ENCODE results near the gene CIITA. TPM values are rescaled to one million over a fixed set of nuclear protein-coding genes. Genes with fewer than 3 reads are reported as not detected.

Gene CIITA
- total RNA-seq, 3 donors from 2014 or later, result 5.8 to 16.0 (median 9.1) TPM

DNA sequence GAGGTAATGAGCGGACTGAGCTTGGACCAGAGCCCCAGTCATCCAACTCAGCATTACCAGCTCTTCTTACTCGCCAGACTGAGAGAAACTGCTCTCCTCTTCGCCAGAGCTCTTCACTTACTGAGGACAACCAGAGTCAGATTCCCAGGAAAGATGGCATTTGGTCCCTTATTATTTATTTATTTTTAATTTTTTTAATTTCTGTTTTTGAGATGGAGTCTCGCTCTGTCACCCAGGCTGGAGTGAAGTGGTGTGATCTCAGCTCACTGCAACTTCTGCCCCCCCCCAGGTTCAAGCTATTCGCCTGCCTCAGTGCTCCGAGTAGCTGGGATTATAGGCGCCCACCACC is 42.0 kb downstream of the CIITA start:
- no peak for DNase-seq
- intact Hi-C loops (cut with DNase I, micrococcal nuclease), result loop anchor here in 1 of 2 donors (10.0 kb wide), 1 partner anchor 404 kb away; no protein-coding TSS in a partner anchor
- H3K36me3 ChIP-seq (ENCODE audit: low read depth), result no peaks in the 10 kb centered on the region
- no peaks in the 10 kb centered on the region for H3K4me1 ChIP-seq (ENCODE audit: low read depth)
- H3K4me3 ChIP-seq, result no peak overlapping the region
- no peak for ATAC-seq
- TF ChIP-seq, protein P1, sequence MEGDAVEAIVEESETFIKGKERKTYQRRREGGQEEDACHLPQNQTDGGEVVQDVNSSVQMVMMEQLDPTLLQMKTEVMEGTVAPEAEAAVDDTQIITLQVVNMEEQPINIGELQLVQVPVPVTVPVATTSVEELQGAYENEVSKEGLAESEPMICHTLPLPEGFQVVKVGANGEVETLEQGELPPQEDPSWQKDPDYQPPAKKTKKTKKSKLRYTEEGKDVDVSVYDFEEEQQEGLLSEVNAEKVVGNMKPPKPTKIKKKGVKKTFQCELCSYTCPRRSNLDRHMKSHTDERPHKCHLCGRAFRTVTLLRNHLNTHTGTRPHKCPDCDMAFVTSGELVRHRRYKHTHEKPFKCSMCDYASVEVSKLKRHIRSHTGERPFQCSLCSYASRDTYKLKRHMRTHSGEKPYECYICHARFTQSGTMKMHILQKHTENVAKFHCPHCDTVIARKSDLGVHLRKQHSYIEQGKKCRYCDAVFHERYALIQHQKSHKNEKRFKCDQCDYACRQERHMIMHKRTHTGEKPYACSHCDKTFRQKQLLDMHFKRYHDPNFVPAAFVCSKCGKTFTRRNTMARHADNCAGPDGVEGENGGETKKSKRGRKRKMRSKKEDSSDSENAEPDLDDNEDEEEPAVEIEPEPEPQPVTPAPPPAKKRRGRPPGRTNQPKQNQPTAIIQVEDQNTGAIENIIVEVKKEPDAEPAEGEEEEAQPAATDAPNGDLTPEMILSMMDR (IDR thresholded peaks at IDR 0.05), result no peak
- no peaks in the 10 kb centered on the region for H3K9me3 ChIP-seq

DNA sequence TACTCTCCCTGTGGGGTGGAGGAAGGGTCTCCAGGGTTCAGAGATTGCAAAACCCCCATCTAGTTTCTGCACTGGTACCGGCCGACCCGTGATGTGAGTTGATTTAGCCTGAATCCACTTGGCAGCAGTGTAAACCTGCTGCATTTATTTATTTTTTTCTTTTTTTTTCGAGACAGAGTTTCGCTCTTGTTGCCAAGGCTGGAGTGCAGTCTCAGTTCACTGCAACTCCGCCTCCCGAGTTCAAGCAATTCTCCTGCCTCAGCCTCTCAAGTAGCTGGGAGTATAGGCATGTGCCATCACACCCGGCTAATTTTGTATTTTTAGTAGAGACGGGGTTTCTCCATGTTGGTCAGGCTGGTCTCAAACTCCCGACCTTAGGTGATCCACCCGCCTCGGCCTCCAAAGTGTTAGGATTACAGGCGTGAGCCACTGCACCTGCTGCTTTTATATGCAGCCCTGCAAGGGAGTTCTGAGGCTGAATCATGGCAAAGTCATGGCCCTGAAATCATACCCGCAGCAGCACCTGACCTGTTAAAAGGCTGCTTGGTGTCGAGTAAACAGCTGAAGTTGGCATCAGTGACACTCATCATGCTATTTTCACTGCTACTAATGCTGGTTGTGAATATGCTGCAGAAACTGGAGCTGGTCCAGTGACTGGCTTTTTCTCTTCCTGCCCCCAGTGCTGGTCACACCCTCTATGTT is 43.9 kb downstream of the CIITA start:
- no peaks in the 10 kb centered on the region for H3K9me3 ChIP-seq
- DNase-seq (peak in 1 of 3 donors; percentile 7), ATAC-seq (no peak)
- H3K4me3 ChIP-seq, result no peak overlapping the region
- intact Hi-C loops (cut with DNase I, micrococcal nuclease), result loop anchor here in 1 of 2 donors (5.0 kb wide), 1 partner anchor 179 kb away; the partner anchor contains the start of gene NUBP1
- no peaks in the 10 kb centered on the region for H3K36me3 ChIP-seq (ENCODE audit: low read depth)
- no peaks in the 10 kb centered on the region for H3K4me1 ChIP-seq (ENCODE audit: low read depth)
- TF ChIP-seq, protein P1 (IDR thresholded peaks at IDR 0.05), result no peak

DNA sequence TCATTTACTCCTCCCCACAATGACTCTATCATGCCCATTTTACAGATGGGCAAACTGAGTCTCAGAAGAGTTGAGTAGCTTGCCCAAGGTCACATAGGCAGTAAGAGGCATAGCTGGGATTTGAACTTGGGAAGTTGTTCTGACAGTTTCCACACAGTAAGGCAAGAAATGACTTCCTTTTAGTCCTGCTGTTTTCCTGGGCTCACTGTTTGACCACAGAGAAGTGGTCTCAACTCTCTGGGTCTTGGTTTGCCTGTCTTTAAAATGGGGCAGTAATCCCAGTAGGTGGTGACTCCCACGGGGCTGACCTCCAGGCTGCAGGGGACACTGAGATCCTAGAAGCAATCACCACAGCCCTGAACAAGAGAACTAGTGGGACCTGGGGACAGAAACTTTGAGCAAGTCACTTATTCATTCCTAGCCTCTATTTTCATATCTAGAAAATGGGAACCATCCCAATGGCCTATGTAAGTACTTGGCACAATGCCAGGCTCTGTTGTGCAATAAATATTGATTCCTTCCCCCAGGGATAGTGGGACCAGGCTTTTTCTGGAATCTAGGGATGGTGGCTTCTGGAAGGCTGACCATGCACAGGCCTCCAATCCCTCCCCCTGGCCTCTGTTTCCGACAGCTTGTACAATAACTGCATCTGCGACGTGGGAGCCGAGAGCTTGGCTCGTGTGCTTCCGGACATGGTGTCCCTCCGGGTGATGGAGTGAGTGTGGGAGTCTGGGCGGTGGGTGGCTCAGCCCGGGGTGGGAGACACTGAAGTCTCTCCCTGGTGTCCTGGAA is 44.7 kb downstream of the CIITA start:
- DNase-seq (peak in 1 of 3 donors; percentile 8), ATAC-seq (no peak)
- intact Hi-C loops (cut with DNase I, micrococcal nuclease), result loop anchor here in 1 of 2 donors (5.0 kb wide), 1 partner anchor 179 kb away; the partner anchor contains the start of gene NUBP1
- Histone ChIP-seq H3K4me1 (ENCODE audit: low read depth) (no peaks in the 10 kb centered on the region), H3K4me3 (no peak overlapping the region), H3K36me3 (ENCODE audit: low read depth) (no peaks in the 10 kb centered on the region), H3K9me3 (no peaks in the 10 kb centered on the region)
- TF ChIP-seq, protein P1 (IDR thresholded peaks at IDR 0.05), result no peak

DNA sequence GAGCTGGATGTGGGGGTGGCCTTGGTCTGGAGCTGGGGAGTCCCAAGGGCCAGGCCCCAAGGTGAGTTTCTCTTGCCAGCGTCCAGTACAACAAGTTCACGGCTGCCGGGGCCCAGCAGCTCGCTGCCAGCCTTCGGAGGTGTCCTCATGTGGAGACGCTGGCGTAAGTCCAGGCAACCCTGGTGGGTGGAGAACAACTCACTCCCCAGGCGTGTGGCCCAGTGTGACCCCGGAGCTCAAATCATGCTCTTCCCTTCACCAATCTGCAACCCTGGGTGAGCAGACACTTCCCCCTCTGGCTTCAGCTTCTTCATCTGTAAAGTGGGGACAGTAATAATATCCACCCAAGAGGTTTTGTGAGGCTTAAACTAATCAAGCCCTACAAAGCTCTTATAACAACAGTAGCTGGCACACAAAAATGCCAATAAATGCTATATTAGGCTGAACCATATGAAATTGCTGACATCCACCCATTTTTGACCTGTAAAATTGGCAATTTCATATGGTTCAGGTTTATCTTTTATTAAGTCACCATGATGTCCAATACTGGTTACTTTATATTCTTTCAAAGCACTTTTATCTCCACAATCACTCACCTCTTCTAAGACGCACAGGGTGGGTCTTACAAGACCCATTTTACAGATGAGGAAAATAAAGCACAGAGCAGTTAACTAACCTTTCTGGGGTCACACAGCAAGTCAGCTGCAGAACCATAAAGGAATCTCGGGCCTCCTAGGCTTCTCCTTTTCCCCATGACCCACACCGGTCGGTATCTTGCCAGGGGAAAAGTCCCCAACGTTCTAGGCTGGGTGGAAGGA is 45.5 kb downstream of the CIITA start:
- H3K4me1 ChIP-seq (ENCODE audit: low read depth), result no peaks in the 10 kb centered on the region
- ATAC-seq (no peak), DNase-seq (peak in 1 of 3 donors; percentile 58)
- no peaks in the 10 kb centered on the region for H3K9me3 ChIP-seq
- TF ChIP-seq, protein P1 (IDR thresholded peaks at IDR 0.05), result no peak
- H3K36me3 ChIP-seq (ENCODE audit: low read depth), result no peaks in the 10 kb centered on the region
- H3K4me3 ChIP-seq, result no peak overlapping the region
- intact Hi-C loops (cut with DNase I, micrococcal nuclease), result loop anchor here in 1 of 2 donors (5.0 kb wide), 1 partner anchor 180 kb away; the partner anchor contains the start of gene NUBP1

DNA sequence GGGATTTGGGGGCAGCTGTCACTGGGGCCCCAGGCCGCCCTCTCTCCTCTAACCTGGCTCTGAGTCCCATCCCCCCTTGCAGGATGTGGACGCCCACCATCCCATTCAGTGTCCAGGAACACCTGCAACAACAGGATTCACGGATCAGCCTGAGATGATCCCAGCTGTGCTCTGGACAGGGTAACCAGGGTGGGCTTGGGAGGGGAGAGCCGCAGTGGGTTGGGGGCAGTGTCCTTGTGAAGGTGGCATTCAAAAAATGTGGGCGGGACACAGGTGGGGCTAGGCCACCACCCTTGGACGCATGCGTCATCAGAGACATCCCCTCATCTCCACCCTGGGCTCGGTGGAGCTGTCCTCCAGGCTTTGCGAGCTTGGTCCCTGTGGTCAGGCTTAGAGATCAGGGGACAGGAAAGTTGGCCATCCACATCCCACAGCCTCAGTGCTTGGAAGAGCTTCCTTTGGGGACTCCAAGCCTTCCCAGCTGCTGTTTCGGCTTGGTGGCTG is 46.2 kb downstream of the CIITA start:
- Histone ChIP-seq H3K9me3 (no peaks in the 10 kb centered on the region), H3K36me3 (ENCODE audit: low read depth) (no peaks in the 10 kb centered on the region), H3K4me1 (ENCODE audit: low read depth) (no peaks in the 10 kb centered on the region), H3K4me3 (no peak overlapping the region)
- no peak for ATAC-seq
- intact Hi-C loops (cut with DNase I, micrococcal nuclease), result loop anchor here in 1 of 2 donors (5.0 kb wide), 1 partner anchor 181 kb away; the partner anchor contains the start of gene NUBP1
- TF ChIP-seq, protein P1 (IDR thresholded peaks at IDR 0.05), result no peak
- DNase-seq, result peak in 1 of 3 donors; percentile 27

Data from mucosa of descending colon (tissue), 3 donors.